ENCODE measurements around the gene POGZ. TPM values are rescaled to one million over a fixed set of nuclear protein-coding genes. Genes with fewer than 3 reads are reported as not detected.

POGZ gene
- total RNA-seq, 1 experiment from 2014 or later: 76.0 TPM

DNA sequence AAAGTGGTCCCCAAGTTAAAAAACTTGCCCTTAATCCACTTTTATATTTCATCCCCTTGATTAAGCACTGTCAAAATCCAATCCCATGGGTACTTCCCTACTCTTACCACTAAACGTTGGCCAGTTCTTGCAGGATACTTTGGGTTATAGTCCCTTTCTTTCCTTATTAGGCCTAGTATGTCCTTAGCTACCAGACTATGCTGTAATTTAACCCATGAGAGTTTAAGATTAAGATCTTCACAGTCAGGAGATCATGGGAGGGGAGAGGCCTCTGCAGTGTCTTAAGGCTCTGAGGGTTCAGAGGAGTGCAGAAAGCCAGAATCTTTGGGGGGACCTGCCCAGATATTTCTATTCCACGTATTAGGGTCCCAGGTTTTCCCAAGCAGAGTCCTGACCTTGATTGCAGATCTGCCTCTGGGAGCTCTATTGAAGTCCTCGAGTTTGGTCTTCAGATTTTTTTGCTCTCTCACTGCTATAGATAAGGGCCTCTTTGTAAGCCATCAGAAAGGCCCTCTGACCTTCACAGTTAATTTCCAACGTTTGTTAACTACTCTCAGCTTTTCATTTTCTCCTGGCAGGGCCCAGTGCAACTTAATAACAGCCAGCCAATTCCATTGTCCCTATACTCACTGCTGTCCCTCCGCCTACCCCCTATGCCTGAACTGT, 42.9 kb upstream of the POGZ start:
- no peak for ATAC-seq
- Histone ChIP-seq H3K27ac (ENCODE audit: low read length) (no peak overlapping the region), H3K36me3 (ENCODE audit: control insufficient read depth, insufficient read depth, low read length) (no peaks in the 10 kb centered on the region), H3K27me3 (ENCODE audit: control insufficient read depth, insufficient read depth, low read length) (no peaks in the 10 kb centered on the region), H3K9me3 (ENCODE audit: control insufficient read depth, insufficient read depth, low read depth, low read length) (no peaks in the 10 kb centered on the region), H3K4me3 (ENCODE audit: low read depth in 2 of 2, low read length in 2 of 2) (no peak overlapping the region), H3K4me1 (ENCODE audit: control insufficient read depth, insufficient read depth, low read length) (no peaks in the 10 kb centered on the region; the same call in 1 of the 2 replicates)
- CTCF ChIA-PET: no interaction called here
- POLR2A ChIA-PET: no interaction called here
- in situ Hi-C loops (cut with HindIII; ENCODE audit: low pct_unique_long_range_greater_than_20kb, low sequenced_read_pairs) (no loop called here), intact Hi-C loops (cut with micrococcal nuclease; ENCODE audit: unreplicated experiment) (no loop called here)
- TF ChIP-seq TCF7L2 (IDR thresholded peaks at IDR 0.05; ENCODE audit: low read depth, low read length) (no peak), POLR2AphosphoS5 (IDR thresholded peaks at IDR 0.05; ENCODE audit: low read depth, low read length) (no peak), REST (IDR thresholded peaks at IDR 0.05; ENCODE audit: insufficient read depth in 1 of 2, low read depth in 2 of 2, low read length in 1 of 2) (no peak), SIN3A (IDR thresholded peaks at IDR 0.05; ENCODE audit: borderline replicate concordance, insufficient read depth, low read depth, low read length) (no peak)
- TF ChIP-seq, protein P1, sequence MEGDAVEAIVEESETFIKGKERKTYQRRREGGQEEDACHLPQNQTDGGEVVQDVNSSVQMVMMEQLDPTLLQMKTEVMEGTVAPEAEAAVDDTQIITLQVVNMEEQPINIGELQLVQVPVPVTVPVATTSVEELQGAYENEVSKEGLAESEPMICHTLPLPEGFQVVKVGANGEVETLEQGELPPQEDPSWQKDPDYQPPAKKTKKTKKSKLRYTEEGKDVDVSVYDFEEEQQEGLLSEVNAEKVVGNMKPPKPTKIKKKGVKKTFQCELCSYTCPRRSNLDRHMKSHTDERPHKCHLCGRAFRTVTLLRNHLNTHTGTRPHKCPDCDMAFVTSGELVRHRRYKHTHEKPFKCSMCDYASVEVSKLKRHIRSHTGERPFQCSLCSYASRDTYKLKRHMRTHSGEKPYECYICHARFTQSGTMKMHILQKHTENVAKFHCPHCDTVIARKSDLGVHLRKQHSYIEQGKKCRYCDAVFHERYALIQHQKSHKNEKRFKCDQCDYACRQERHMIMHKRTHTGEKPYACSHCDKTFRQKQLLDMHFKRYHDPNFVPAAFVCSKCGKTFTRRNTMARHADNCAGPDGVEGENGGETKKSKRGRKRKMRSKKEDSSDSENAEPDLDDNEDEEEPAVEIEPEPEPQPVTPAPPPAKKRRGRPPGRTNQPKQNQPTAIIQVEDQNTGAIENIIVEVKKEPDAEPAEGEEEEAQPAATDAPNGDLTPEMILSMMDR (IDR thresholded peaks at IDR 0.05): no peak
- BruUV-seq (replicated peaks): no TSS peak
- DNase-seq (ENCODE audit: low read depth, low spot score): no peak

DNA sequence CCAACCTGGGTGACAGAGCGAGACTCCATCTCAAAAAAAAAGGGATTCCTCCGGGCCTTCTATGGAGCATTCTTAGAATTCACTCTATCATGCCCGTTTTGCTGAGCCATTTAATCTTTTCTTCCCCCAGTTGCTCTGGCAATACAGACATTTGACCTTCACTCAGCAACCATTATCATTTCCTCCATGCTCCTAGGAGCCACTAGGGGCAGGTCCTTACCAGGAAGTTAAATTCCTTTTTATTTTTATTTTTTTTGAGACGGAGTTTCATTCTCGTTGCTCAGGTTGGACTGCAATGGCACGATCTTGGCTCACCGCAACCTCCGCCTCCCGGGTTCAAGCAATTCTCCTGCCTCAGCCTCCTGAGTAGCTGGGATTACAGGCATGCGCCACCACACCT, 42.2 kb upstream of the POGZ start:
- Histone ChIP-seq H3K9me3 (ENCODE audit: control insufficient read depth, insufficient read depth, low read depth, low read length) (no peaks in the 10 kb centered on the region), H3K4me3 (ENCODE audit: low read depth in 2 of 2, low read length in 2 of 2) (no peak overlapping the region), H3K36me3 (ENCODE audit: control insufficient read depth, insufficient read depth, low read length) (no peaks in the 10 kb centered on the region), H3K27ac (ENCODE audit: low read length) (no peak overlapping the region), H3K27me3 (ENCODE audit: control insufficient read depth, insufficient read depth, low read length) (no peaks in the 10 kb centered on the region), H3K4me1 (ENCODE audit: control insufficient read depth, insufficient read depth, low read length) (no peaks in the 10 kb centered on the region; the same call in 1 of the 2 replicates)
- intact Hi-C loops (cut with micrococcal nuclease; ENCODE audit: unreplicated experiment) (no loop called here), in situ Hi-C loops (cut with HindIII; ENCODE audit: low pct_unique_long_range_greater_than_20kb, low sequenced_read_pairs) (no loop called here)
- no peak for ATAC-seq
- CTCF ChIA-PET: no interaction called here
- DNase-seq (ENCODE audit: low read depth, low spot score): no peak
- no TSS peak for BruUV-seq (replicated peaks)
- TF ChIP-seq POLR2AphosphoS5 (IDR thresholded peaks at IDR 0.05; ENCODE audit: low read depth, low read length) (no peak), REST (IDR thresholded peaks at IDR 0.05; ENCODE audit: insufficient read depth in 1 of 2, low read depth in 2 of 2, low read length in 1 of 2) (no peak), SIN3A (IDR thresholded peaks at IDR 0.05; ENCODE audit: borderline replicate concordance, insufficient read depth, low read depth, low read length) (no peak), TCF7L2 (IDR thresholded peaks at IDR 0.05; ENCODE audit: low read depth, low read length) (no peak)
- TF ChIP-seq, protein P1 (IDR thresholded peaks at IDR 0.05): no peak; the same call in 1 of the 2 replicates
- POLR2A ChIA-PET: no interaction called here
